Renal cortical epithelial cell (primary cell): ENCODE results near the gene FOXP1. TPM values are rescaled to one million over a fixed set of nuclear protein-coding genes. Genes with fewer than 3 reads are reported as not detected.
A peak's percentile ranks its signal among the peaks of the same experiment; 100 is the strongest.

Experiments used
- DNase-seq: peaks from one replicate; pipeline ENCODE4 v3.0.0-alpha.2; 2011; ENCODE audit warnings: low read depth
- total RNA-seq: library from RNA; depleted of rRNA; stranded (reverse); fragments of >200 nt; gene quantifications from 2 replicates; pipeline ENCODE4 v1.2.3, GENCODE V29; 2014

FOXP1 gene
- total RNA-seq, 1 donor from 2014 or later: 56.5 TPM

- DNase-seq: no peak
These were observed 435.0 kb downstream of the FOXP1 start for GRCh38 chr3:71148455-71149060.

GRCh38 chr3:71146673-71147072 is 436.9 kb downstream of the FOXP1 start:
- DNase-seq: no peak

- no peak for DNase-seq
These were observed 437.6 kb downstream of the FOXP1 start for GRCh38 chr3:71145954-71146353.

- DNase-seq: no peak
These were observed 438.8 kb downstream of the FOXP1 start for GRCh38 chr3:71144525-71145253.

GRCh38 chr3:71143493-71143892 is 440.0 kb downstream of the FOXP1 start:
- no peak for DNase-seq

GRCh38 chr3:71142441-71143161 is 440.9 kb downstream of the FOXP1 start:
- no peak for DNase-seq

GRCh38 chr3:71140477-71140876 is 443.1 kb downstream of the FOXP1 start:
- DNase-seq: no peak

GRCh38 chr3:71139496-71139895 is 444.0 kb downstream of the FOXP1 start:
- no peak for DNase-seq

GRCh38 chr3:71138410-71138809 is 445.1 kb downstream of the FOXP1 start:
- DNase-seq: no peak

GRCh38 chr3:71136276-71136675 is 447.3 kb downstream of the FOXP1 start:
- DNase-seq: no peak

- DNase-seq: no peak
These were observed 448.0 kb downstream of the FOXP1 start for GRCh38 chr3:71135373-71136088.

- DNase-seq: no peak
These were observed 449.0 kb downstream of the FOXP1 start for GRCh38 chr3:71134521-71134920.

- no peak for DNase-seq
These were observed 449.7 kb downstream of the FOXP1 start for GRCh38 chr3:71133865-71134264.

GRCh38 chr3:71132995-71133730 is 450.4 kb downstream of the FOXP1 start:
- DNase-seq: peak; percentile 60

- no peak for DNase-seq
These were observed 451.9 kb downstream of the FOXP1 start for GRCh38 chr3:71131375-71132314.

- DNase-seq: peak; percentile 94
These were observed 452.8 kb downstream of the FOXP1 start for GRCh38 chr3:71130471-71131374.

- DNase-seq: peak; percentile 49
These were observed 453.7 kb downstream of the FOXP1 start for GRCh38 chr3:71129611-71130431.

GRCh38 chr3:71128961-71129360 is 454.6 kb downstream of the FOXP1 start:
- peak; percentile 38 for DNase-seq
